Heart left ventricle (tissue), 13 donors: ENCODE results near the gene TRIM44.

Source experiments
- POLR2A ChIP-seq, 2 donors: fragments of 450-650 bp; IDR thresholded peaks; one replicate each; pipeline ENCODE4 v1.6.1; 2017; ENCODE audit warnings: antibody characterized with exemption in 2 of 2, mild to moderate bottlenecking in 2 of 2, moderate library complexity in 2 of 2
- TF ChIP-seq, protein P1 (sequence below), 12 donors: fragments of 200-600 bp; sonication (generic) in 4 of 12; IDR thresholded peaks; one replicate each; pipeline versions ENCODE4 v1.5.0 to v1.8.0; 2018 to 2022; ENCODE audit warnings: antibody characterized with exemption in 12 of 12, mild to moderate bottlenecking in 5 of 12
- donor health status: ischemic (EF 13 %, LVEDD 7.1; RV severe dilation, severe dysfunction).
- donor health status: DM: no; HTN: yes; CAD: no.
- donor health status: DM: no; HTN: no; CAD: no.
- donor health status: ischemic (EF 25% LVEDD 6.9; RV normal size, moderate dysfunction).
- donor health status: ischemic (EF 25% LVEDD 5.7; RV mildly dilated, moderate dysfunction).
- donor health status: ischemic (EF 35%, LVEDD 5.7; RV mildly dilated, moderate dysfunction).
- donor health status: nonischemic (EF 11% LVEDD 7.7; RV severe dilation, severe dysfunction).
- donor health status: DM: yes; HTN: yes; CAD: no.
- donor health status: PGD.
- donor health status: ischemic (EF 29% LVEDD 5.4; RV normal size, mild dysfunction).
- donor health status: nonischemic (EF 23%, LVEDD 6.1; RV moderate dilation, normal function).

DNA sequence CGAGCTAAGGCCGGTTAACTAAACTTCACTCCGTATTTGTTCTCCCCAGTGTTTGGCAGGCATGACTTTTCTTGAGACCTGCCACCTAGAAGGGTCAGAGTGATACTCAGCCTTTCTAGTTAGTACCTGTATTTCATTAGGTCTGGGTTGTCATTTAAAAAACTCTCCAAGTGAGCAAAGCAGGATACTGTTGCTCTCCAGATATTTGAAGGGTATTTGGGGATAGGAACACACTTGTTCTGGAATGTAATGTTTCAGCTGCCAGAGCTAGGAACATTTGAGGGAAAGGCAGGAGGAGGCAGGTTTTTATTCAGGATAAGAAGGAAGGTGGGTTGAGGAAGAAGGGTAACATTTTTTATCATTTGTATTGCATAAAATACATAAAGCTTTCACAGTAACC lies 140.1 kb downstream of the TRIM44 start:
- TF ChIP-seq, protein P1, sequence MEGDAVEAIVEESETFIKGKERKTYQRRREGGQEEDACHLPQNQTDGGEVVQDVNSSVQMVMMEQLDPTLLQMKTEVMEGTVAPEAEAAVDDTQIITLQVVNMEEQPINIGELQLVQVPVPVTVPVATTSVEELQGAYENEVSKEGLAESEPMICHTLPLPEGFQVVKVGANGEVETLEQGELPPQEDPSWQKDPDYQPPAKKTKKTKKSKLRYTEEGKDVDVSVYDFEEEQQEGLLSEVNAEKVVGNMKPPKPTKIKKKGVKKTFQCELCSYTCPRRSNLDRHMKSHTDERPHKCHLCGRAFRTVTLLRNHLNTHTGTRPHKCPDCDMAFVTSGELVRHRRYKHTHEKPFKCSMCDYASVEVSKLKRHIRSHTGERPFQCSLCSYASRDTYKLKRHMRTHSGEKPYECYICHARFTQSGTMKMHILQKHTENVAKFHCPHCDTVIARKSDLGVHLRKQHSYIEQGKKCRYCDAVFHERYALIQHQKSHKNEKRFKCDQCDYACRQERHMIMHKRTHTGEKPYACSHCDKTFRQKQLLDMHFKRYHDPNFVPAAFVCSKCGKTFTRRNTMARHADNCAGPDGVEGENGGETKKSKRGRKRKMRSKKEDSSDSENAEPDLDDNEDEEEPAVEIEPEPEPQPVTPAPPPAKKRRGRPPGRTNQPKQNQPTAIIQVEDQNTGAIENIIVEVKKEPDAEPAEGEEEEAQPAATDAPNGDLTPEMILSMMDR (IDR thresholded peaks at IDR 0.05): no peak
- no peak for TF ChIP-seq POLR2A (IDR thresholded peaks at IDR 0.05)
